ENCODE results near the gene TRMT6.

The TRMT6 gene

DNA sequence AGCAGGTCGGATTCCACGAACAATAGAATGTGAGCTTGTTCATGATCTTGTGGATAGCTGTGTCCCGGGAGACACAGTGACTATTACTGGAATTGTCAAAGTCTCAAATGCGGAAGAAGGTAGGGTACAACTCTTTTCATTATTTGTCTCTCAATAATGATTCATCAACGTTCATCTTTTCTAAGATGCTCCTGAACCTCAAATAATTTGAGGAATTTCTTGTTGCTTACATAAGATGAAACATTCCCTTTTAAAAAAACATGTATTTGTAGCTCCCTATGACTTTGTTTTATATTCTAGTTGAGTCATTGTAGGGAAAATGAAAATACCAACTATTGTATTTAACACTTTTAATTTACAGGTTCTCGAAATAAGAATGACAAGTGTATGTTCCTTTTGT, 17.1 kb upstream of the TRMT6 start:
- no peaks in the 10 kb centered on the region for H3K9me2 ChIP-seq (replicated peaks; ENCODE audit: control insufficient read depth, low read length)
- no peaks in the 10 kb centered on the region for H3K4me1 ChIP-seq (ENCODE audit: control insufficient read depth, low read length)
- H3F3A ChIP-seq (ENCODE audit: control insufficient read depth, insufficient read depth), result no peaks in the 10 kb centered on the region
- no peak overlapping the region for H3K4me3 ChIP-seq (ENCODE audit: low read length)
- H3K9me3 ChIP-seq (ENCODE audit: control insufficient read depth, insufficient read depth, low read length), result no peaks in the 10 kb centered on the region
- H3K79me2 ChIP-seq (ENCODE audit: control insufficient read depth, low read length), result peaks cover 7% of the 10 kb centered on the region
- H3K4me2 ChIP-seq (ENCODE audit: low read length), result no peak overlapping the region
- TF ChIP-seq, protein P1, sequence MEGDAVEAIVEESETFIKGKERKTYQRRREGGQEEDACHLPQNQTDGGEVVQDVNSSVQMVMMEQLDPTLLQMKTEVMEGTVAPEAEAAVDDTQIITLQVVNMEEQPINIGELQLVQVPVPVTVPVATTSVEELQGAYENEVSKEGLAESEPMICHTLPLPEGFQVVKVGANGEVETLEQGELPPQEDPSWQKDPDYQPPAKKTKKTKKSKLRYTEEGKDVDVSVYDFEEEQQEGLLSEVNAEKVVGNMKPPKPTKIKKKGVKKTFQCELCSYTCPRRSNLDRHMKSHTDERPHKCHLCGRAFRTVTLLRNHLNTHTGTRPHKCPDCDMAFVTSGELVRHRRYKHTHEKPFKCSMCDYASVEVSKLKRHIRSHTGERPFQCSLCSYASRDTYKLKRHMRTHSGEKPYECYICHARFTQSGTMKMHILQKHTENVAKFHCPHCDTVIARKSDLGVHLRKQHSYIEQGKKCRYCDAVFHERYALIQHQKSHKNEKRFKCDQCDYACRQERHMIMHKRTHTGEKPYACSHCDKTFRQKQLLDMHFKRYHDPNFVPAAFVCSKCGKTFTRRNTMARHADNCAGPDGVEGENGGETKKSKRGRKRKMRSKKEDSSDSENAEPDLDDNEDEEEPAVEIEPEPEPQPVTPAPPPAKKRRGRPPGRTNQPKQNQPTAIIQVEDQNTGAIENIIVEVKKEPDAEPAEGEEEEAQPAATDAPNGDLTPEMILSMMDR (IDR thresholded peaks at IDR 0.05; ENCODE audit: low read depth, low read length, poor library complexity, severe bottlenecking), result no peak
- TF ChIP-seq EZH2phosphoT487 (IDR thresholded peaks at IDR 0.05; ENCODE audit: borderline replicate concordance, low read length), result no peak
- H3K36me3 ChIP-seq (ENCODE audit: control insufficient read depth, low read length), result peaks cover 95% of the 10 kb centered on the region
- H3K27ac ChIP-seq (ENCODE audit: low read depth, low read length), result no peak overlapping the region
- no peaks in the 10 kb centered on the region for H3K27me3 ChIP-seq (ENCODE audit: control insufficient read depth, low read length)
- no peaks in the 10 kb centered on the region for H4K20me1 ChIP-seq (ENCODE audit: control insufficient read depth, insufficient read depth, low read depth, low read length)

DNA sequence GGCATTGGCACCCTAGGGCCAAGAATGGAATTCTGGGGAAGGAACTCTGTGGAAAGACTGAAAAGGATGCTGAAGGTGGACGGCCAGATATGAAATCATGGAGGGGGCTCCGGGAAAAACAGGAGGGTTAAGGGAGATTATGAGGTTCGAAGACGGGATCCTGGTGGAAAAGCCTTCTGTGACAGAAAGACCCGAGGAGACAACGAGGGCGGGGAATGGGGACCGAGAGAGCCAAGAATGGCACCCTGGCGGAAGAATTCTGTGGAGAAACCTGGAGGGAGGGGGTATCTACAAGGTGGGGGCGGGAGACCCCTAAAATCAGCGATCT, 426 bp downstream of the TRMT6 start:
- 0 out of 2 replicates have a peak, but pooled peaks cover 3% of the 10 kb centered on the region for H4K20me1 ChIP-seq (ENCODE audit: control insufficient read depth, insufficient read depth, low read depth, low read length)
- H3F3A ChIP-seq (ENCODE audit: control insufficient read depth, insufficient read depth), result no peaks in the 10 kb centered on the region
- peaks cover 77% of the 10 kb centered on the region for H3K79me2 ChIP-seq (ENCODE audit: control insufficient read depth, low read length)
- TF ChIP-seq, protein P1 (IDR thresholded peaks at IDR 0.05; ENCODE audit: low read depth, low read length, poor library complexity, severe bottlenecking), result no peak
- no peak for TF ChIP-seq EZH2phosphoT487 (IDR thresholded peaks at IDR 0.05; ENCODE audit: borderline replicate concordance, low read length)
- H3K27me3 ChIP-seq (ENCODE audit: control insufficient read depth, low read length), result no peaks in the 10 kb centered on the region
- H3K9me3 ChIP-seq (ENCODE audit: control insufficient read depth, insufficient read depth, low read length), result no peaks in the 10 kb centered on the region
- H3K9me2 ChIP-seq (replicated peaks; ENCODE audit: control insufficient read depth, low read length), result no peaks in the 10 kb centered on the region
- H3K36me3 ChIP-seq (ENCODE audit: control insufficient read depth, low read length), result peaks cover 84% of the 10 kb centered on the region
- H3K4me3 ChIP-seq (ENCODE audit: low read length), result peak overlapping the region; percentile 94
- peak overlapping the region; percentile 17; the same call in 1 of the 2 replicates for H3K27ac ChIP-seq (ENCODE audit: low read depth, low read length)
- H3K4me2 ChIP-seq (ENCODE audit: low read length), result peak overlapping the region; percentile 91
- H3K4me1 ChIP-seq (ENCODE audit: control insufficient read depth, low read length), result peaks cover 27% of the 10 kb centered on the region

DNA sequence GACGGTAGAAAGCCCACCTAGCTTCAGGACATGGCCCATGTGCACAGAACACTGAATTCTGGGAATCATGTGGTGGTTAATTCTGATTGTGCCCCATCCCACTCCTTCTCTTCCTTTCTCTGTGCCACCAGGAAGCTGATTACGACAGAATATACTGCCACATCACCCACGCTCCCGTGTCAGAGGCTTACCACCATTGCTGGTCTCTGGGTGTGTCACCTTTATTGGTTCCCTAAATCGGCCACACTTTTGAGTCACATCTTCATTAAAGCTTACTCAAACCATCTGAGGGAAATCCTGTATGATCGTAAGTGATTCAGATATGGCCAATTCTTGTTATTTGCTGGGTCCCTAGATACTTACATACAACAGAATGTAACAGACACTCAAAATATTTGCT, 3.1 kb downstream of the TRMT6 start:
- peaks cover 84% of the 10 kb centered on the region for H3K36me3 ChIP-seq (ENCODE audit: control insufficient read depth, low read length)
- no peak overlapping the region for H3K4me2 ChIP-seq (ENCODE audit: low read length)
- H3K9me2 ChIP-seq (replicated peaks; ENCODE audit: control insufficient read depth, low read length), result no peaks in the 10 kb centered on the region
- no peak overlapping the region for H3K4me3 ChIP-seq (ENCODE audit: low read length)
- H3K79me2 ChIP-seq (ENCODE audit: control insufficient read depth, low read length), result peaks cover 65% of the 10 kb centered on the region
- 0 out of 2 replicates have a peak, but pooled peaks cover 3% of the 10 kb centered on the region for H4K20me1 ChIP-seq (ENCODE audit: control insufficient read depth, insufficient read depth, low read depth, low read length)
- H3K9me3 ChIP-seq (ENCODE audit: control insufficient read depth, insufficient read depth, low read length), result no peaks in the 10 kb centered on the region
- no peak overlapping the region for H3K27ac ChIP-seq (ENCODE audit: low read depth, low read length)
- TF ChIP-seq, protein P1 (IDR thresholded peaks at IDR 0.05; ENCODE audit: low read depth, low read length, poor library complexity, severe bottlenecking), result no peak
- no peak for TF ChIP-seq EZH2phosphoT487 (IDR thresholded peaks at IDR 0.05; ENCODE audit: borderline replicate concordance, low read length)
- H3K27me3 ChIP-seq (ENCODE audit: control insufficient read depth, low read length), result no peaks in the 10 kb centered on the region
- no peaks in the 10 kb centered on the region for H3F3A ChIP-seq (ENCODE audit: control insufficient read depth, insufficient read depth)
- H3K4me1 ChIP-seq (ENCODE audit: control insufficient read depth, low read length), result peaks cover 18% of the 10 kb centered on the region
